Limb (tissue), 2 donors: Measurements from ENCODE around the gene LAIR1.
"Not testable (repeated sequence)": the region's sequence is repeated elsewhere in the genome, so short reads cannot be mapped to it uniquely, and the experiment has no call there.

Experiments
- DNase-seq, 2 donors: peaks; one replicate each; pipeline ENCODE4 v3.0.0-alpha.2; 2016; ENCODE audit errors: extremely low spot score in 2 of 2

LAIR1 gene

DNA sequence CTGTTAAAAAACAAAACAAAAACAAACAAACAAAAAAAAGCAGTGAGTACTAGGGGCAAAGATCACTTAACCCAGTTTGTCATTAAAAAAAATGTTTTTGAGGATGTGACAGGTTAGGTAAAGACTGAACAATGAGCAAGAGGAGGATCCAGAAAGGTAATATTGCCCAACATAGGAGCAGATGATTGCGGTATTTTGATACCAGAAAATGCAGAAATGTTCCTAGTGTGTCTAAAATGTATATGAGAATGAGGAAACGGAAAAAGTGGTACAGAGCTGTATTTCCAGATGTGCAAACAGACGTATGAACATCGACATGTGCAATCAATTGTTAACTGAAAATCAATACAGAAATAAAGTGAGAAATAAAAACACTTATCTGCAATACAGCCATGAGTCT is 20.9 kb downstream of the LAIR1 start:
- DNase-seq, result no peak

- DNase-seq, result no peak
Measured at GRCh38 chr19:54341295-54341694, 23.4 kb downstream of the LAIR1 start.

DNA sequence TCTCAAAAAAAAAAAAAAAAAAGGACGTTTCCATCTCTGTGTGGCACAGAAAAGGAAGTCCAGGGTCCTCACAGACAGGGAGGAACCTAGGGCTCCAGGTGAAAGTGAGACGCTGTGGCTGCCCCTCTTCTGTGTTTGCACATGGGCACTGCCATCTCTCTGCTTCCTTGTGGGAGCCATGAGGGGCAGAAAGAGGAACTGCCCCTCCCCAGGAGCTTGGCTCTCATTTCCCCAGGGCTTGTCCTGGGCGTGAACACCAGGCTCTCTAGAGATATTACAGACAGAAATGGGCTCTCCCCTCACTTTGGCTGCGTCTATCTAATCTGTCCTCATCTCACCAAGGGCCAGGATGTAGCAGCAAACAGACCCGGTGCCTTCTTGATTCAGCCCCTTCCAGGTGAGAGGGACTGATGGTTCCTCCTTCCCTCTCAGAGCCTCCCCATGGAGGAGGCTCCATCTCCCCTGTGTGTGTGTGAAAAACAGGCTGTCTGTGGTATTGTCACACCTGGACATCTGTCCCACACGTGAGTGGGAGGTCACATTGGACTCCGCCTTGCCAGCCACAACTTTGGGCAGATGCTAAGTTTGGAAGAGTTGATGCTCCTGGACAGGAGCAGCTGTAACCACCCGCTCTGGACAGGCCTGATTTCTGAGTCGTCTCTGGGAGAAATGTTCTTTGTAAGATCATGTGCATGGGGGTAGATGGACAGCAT is 24.9 kb downstream of the LAIR1 start:
- DNase-seq, result no peak

DNA sequence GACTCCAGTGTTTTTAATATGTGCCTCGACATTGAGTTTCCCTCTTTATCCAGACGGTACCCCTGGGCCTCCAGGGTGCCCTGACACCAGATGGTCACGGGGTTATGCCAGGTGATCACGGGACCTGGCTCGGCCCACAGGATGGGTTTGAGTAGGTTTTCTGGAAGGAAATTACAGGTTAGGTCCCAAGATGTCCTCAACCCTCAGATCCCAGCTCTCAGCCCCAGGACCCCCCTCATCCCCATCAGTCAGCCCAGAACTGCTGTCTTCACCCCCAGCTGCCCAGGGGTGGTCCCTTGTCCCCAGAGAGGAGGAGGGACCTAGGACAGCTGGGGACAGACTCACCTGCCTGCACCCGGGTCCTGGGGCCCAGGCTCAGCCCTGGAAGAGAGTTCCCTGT is 26.2 kb downstream of the LAIR1 start:
- no peak for DNase-seq

DNA sequence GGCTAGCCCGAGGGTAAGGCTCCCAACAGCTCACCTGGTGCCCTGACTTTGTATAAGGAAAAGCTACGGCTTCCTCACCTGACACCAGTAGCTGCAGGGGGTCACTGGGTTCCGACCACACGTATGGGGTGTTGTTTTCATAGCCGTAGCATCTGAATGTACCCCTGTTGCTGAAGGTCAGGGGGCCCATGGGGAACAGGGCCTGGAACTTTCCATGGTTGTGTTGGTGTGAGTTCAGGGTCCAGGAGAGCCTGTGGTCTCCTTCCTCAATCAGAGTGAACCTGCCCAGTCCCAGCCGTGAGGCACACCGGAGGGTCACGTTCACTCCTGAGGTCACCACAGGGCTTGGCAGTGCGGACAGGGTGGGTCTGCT is 26.9 kb downstream of the LAIR1 start:
- DNase-seq, result no peak

DNA sequence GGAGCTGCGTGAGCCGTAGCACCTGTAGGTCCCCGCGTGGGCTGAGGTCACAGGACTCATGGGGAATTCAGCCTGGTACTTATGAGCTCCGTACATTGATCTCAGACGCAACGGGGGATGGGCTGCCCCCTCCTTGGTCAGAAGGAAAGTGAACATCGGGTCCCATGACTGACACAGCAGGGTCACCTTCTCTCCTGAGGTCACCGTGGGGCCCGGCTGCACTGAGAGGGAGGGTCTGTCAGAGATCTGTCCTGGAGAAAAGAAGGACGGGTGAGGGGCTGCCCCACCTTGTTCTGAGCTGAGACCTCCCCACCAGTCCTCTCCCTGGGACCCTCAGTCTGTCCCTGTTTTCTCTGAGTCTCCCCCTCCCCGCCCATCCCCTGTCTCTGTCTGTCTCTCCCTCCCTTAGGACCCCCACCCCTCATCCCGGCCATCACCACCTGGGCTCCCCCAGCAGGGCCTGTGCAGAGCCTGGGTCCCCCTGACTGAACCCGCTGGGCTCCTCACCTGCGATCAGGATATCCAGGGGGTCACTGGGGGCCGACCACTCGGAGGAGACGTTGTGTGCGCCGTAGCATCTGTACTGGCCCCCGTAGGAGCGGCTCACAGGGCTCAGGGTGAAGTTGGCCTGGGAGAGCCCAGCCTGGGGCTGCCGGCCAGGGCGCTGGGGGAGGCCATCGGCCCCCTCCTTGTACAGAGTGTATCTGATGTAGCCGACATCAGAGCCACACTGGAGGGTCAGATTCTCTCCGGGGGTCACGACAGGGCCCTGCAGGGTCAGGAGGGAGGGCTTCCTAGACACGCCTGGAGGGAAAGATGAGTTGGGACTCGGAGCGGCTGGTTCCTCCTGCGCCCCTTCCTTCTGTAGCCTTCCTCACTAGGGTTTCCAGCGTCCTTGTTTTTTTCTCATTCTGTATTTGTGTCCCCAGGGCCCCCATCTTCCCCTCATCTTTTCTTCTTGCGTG is 27.6 kb downstream of the LAIR1 start:
- DNase-seq, result no peak

- DNase-seq, result no peak
Measured at GRCh38 chr19:54335979-54336892, 28.5 kb downstream of the LAIR1 start.

GRCh38 chr19:54335164-54335563 is 29.6 kb downstream of the LAIR1 start:
- no peak for DNase-seq

- DNase-seq, result no peak
Measured at GRCh38 chr19:54333586-54334298, 31.0 kb downstream of the LAIR1 start.

- DNase-seq, result no peak
Measured at GRCh38 chr19:54332149-54332548, 32.6 kb downstream of the LAIR1 start.

DNA sequence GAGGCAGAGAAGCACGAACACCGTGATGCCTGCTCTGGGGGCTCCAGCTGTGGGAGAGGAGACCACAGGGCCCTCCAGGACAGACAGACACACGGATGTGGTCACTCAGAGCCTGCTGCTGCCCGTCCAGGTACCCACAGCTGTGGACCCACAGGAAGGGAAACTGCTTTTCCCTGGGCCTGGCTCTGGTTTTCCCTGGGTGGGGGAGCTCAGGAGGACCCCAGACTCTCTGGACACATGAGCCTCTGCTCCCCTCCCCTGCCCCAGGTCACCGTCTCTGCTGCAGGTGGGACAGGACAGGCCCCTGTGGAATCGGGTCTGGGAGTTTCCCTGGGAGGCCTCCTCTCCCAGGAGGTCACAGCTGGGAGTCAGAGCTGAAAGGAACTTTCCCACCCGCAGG is 33.1 kb downstream of the LAIR1 start:
- DNase-seq, result no peak

DNA sequence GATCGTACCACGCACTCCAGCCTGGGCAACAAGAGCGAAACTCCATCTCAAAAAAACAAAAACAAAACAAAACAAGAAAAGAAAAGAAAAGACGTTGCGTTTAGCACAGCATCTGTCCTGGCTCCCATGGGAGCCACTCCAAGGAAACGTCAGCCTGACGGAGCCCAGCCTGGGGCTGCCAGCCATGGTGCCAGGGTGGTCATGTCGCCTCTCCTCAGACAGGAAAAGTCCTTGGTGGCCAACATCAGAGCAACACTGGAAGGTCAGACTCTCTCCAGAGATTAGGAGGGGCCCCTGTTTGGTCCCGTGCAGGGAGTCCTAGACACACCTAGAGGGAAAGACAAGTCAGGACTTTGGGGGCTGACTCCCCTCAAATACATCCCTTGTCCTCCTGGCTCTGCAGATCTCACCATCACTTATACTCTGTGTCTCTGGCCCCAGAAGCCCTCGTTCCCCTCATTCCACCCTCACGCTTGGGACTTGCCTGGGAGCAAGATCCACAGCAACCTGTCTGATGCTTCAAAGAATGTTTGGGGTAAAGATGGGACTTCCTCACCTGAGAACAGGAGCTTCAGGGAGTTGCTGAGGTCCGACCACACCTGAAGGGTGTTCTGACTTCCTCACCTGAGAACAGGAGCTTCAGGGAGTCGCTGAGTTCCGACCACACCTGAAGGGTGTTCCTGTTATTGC is 35.1 kb downstream of the LAIR1 start:
- DNase-seq, result no peak

DNA sequence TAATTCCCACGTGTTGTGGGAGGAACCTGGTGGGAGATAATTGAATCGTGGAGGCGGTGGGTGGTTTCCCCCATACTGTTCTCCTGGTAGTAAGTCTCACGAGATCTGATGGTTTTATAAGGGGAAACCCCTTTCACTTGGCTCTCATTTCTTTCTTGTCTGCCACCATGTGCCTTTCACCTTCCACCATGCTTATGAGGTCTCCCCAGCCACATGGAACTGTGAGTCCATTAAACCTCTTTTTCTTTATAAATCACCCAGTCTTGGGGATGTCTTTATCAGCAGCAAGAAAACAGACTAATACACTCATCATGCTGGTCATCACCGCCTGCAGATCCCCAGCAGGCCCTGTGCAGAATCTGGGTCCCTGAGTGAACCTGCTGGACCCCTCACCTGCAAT is 36.0 kb downstream of the LAIR1 start:
- DNase-seq, result not testable (repeated sequence)

DNA sequence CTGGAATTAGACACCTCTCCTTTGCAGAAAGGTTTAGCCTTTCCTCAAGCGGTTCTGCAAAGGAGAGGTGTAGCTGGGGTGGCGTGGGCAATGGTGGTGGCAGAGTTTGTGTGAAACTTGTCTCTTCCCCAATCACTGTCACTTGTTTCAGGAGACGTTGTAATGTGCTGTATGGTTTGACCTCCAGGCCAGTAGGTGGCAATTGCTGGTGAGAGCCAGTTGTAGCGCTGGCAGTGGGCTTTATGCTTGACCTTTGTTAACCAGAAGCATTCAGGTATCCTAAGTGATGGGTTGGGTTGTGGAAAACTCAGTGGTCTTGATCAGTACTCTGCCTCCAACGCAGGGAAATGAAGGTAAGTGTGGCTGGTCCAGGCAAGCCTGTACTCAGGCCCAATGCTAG is 39.1 kb downstream of the LAIR1 start:
- DNase-seq, result no peak

- peak; percentile 32 to 43 for DNase-seq
Measured at GRCh38 chr19:54325194-54325621, 39.5 kb downstream of the LAIR1 start.

- DNase-seq, result no peak
Measured at GRCh38 chr19:54324071-54324470, 40.7 kb downstream of the LAIR1 start.

DNA sequence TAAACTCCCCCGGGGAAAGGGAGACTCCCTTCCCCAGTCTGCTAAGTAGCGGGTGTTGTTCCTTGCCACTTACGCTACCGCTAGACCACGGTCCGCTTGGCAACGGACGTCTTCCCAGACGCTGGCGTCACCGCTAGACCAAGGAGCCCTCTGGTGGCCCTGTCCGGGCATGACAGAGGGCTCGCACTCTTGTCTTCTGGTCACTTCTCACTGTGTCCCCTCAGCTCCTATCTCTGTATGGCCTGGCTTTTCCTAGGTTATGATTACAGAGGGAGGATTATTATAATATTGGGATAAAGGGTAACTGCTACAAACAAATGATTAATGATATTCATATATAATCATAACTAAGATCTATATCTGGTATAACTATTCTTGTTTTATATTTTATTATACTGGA is 41.8 kb downstream of the LAIR1 start:
- DNase-seq, result not testable (repeated sequence)

DNA sequence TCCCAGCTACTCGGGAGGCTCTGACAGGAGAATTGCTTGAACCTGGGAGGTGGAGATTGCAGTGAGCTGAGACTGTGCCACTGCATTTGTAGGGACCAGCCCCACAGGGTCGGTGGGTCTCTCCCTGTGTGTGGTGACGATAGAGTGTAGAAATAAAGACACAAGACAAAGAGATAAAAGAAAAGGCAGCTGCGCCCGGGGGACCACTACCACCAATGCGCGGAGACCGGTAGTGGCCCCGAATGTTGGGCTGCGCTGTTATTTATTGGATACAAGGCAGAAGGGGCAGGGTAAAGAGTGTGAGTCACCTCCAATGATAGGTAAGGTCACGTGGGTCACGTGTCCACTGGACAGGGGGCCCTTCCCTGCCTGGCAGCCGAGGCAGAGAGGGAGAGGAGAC is 42.4 kb downstream of the LAIR1 start:
- DNase-seq, result not testable (repeated sequence)

- DNase-seq, result no peak
Measured at GRCh38 chr19:54319892-54320670, 44.6 kb downstream of the LAIR1 start.

DNA sequence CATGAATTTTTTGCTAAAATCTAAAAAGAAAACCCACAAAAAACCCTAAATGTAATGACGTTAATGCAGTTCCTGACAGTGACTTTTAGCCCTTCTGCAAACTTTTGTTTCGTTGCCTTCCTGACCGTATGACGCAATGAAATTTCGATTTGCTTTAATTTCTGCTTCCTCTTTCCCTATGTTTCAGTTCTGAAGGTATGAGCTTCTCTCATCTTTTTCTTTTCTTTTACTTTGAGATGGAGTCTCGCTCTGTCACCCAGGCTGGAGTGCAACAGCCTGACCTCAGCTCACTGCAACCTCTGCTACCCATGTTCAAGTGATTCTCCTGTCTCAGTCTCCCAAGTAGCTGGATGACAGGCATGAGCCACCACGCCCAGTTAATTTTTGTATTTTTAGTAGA is 45.7 kb downstream of the LAIR1 start:
- DNase-seq, result no peak
